WTC11 (cell line): ENCODE measurements around the gene LRMDA.

Source experiments
- CBFB ChIP-seq: sonication (generic); formaldehyde crosslinking; IDR thresholded peaks from 2 replicates; pipeline ENCODE4 v1.8.1; 2022; ENCODE audit warnings: mild to moderate bottlenecking, low read depth, missing genetic modification reagents
- CREB1 ChIP-seq: sonication (generic); formaldehyde crosslinking; IDR thresholded peaks from 2 replicates; pipeline ENCODE4 v1.8.0; 2023; ENCODE audit warnings: mild to moderate bottlenecking, missing genetic modification reagents
- FOXK1 ChIP-seq: sonication (generic); formaldehyde crosslinking; IDR thresholded peaks from 2 replicates; pipeline ENCODE4 v1.8.0; 2022; ENCODE audit warnings: mild to moderate bottlenecking, moderate library complexity, missing genetic modification reagents
- GABPB1 ChIP-seq: sonication (generic); formaldehyde crosslinking; IDR thresholded peaks from 2 replicates; pipeline ENCODE4 v1.8.1; 2023; ENCODE audit warnings: mild to moderate bottlenecking, missing genetic modification reagents
- ZNF263 ChIP-seq: sonication (generic); formaldehyde crosslinking; IDR thresholded peaks from 2 replicates; pipeline ENCODE4 v1.8.1; 2022; ENCODE audit warnings: low read depth, mild to moderate bottlenecking, moderate library complexity, missing genetic modification reagents
- TF ChIP-seq, protein P1 (sequence below): fragments of 200-600 bp; IDR thresholded peaks from 2 replicates; pipeline ENCODE4 v1.8.0; 2022; ENCODE audit warnings: antibody characterized with exemption

DNA sequence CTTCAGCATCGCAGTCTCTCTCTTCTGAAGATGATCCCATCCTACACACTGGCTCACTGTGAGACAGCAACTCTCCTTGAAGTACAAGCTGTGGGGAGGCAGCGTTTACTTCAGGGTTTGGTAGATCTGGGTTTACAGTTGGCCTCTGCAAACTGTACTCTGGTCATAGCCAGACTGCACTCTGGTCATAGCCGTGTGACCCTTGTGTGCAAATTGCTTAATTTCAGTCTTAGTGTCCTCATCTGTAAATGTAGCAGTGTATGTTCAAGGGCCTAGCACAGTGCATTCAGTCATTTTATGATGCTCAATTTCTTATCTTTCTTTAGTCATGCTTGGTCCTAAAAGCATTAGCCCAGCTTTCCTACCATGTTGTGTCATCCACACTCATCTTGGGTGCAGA, 188.2 kb downstream of the LRMDA start:
- TF ChIP-seq, protein P1, sequence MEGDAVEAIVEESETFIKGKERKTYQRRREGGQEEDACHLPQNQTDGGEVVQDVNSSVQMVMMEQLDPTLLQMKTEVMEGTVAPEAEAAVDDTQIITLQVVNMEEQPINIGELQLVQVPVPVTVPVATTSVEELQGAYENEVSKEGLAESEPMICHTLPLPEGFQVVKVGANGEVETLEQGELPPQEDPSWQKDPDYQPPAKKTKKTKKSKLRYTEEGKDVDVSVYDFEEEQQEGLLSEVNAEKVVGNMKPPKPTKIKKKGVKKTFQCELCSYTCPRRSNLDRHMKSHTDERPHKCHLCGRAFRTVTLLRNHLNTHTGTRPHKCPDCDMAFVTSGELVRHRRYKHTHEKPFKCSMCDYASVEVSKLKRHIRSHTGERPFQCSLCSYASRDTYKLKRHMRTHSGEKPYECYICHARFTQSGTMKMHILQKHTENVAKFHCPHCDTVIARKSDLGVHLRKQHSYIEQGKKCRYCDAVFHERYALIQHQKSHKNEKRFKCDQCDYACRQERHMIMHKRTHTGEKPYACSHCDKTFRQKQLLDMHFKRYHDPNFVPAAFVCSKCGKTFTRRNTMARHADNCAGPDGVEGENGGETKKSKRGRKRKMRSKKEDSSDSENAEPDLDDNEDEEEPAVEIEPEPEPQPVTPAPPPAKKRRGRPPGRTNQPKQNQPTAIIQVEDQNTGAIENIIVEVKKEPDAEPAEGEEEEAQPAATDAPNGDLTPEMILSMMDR: no peak
- TF ChIP-seq GABPB1 (no peak), CREB1 (CRISPR knock-in tag) (no peak), ZNF263 (CRISPR knock-in tag) (no peak), FOXK1 (CRISPR knock-in tag) (no peak), CBFB (CRISPR knock-in tag) (no peak)
